Measurements from ENCODE around the gene YWHAE. TPM values are rescaled to one million over a fixed set of nuclear protein-coding genes. Genes with fewer than 3 reads are reported as not detected.
"Not testable (repeated sequence)": the region's sequence is repeated elsewhere in the genome, so short reads cannot be mapped to it uniquely, and the experiment has no call there.

YWHAE gene
- 302 and 318 TPM in 2 replicates for total RNA-seq

DNA sequence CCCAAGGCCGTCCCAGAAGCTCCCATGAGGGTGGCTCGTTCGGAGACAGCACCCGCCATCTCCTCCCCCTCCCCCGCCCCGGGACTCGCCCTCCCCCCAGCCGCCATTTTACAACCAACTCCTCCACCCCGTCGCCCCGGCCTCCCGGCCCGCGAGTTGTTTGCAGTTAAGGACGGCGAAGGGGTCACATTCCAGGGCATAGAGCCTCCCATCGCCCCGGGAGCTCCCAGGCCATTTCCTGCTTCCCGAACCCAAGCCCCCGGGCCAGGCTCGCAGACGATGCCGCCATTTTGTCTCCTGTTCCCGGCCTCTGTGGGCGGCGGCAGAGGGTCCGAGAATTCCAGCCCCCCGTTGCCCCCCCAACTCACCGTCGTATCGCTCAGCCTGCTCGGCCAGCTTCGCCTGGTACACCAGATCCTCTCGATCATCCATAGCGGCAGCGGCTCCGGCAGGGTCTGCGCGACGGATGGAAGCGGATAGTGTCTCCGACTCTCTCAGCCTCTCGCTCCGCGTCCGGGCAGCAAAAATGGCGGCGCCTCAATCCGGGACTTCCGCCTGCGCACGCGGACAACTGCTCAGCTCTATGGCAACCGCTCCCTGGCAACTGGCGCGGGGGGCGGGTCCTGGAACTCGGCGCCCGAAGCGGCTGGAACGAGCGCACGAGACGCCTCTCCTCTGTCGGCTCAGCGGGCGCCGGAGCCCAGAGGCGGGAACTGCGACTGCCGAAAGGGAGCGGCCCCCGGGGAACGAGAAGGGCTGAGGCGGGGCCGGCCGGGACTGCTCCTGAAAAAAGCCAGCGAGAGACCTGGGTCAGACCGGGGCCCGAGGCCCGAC lies at the start of gene YWHAE:
Gene YWHAE, minus strand, starts transcription at position 544 of the 834 bp plus-strand sequence. Its CDS starts 112 bp downstream, at position 432.
- DNase-seq (ENCODE audit: low read depth in 2 of 2), result peak; percentile 96 to 97

DNA sequence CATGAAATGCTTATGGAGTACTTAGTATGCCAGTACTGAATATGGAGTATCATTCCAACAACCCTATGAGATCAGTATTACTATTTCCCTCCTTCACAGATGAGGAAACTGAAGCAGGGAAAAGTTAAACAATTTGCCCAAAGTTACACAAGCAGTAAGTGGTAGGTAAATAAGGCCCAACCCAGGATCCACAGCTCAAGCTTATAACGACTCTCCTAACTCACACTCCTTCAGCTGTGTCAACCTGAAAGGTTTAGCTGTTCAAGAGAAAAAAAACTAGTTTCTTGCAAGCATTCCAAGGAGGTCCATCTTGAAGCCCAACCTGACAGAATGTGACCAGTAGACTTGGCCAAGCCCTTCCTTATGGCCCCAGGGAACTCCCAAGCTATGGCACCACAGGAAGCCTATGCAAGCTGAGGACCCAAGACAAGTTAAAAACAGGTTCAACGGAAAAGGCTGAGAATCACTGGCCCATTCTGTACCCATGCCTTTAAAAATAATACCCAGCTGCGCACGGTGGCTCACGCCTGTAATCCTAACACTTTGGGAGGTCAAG lies 49.5 kb upstream of the YWHAE start:
- DNase-seq (ENCODE audit: low read depth in 2 of 2), result no peak

DNA sequence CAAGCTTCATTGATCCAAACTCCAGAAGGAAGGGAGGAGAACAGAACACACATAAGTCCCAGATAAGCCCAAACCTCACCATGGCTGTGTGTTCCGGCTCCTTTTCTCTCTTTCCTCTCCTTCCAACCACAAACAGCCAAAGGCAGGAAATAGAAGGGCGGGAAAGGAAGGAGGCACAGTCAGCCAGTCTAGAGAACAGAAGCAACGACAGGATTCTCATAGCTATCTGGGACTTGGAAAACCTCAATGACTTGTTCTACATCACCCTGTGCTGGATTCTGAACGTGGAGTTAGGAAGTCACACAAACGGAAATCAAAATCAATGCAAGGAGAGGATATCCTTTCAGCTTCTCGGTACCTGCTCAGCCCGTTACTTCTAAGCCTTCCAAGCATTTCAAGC lies 47.0 kb upstream of the YWHAE start:
- DNase-seq (ENCODE audit: low read depth in 2 of 2), result peak; percentile 44 to 85

DNA sequence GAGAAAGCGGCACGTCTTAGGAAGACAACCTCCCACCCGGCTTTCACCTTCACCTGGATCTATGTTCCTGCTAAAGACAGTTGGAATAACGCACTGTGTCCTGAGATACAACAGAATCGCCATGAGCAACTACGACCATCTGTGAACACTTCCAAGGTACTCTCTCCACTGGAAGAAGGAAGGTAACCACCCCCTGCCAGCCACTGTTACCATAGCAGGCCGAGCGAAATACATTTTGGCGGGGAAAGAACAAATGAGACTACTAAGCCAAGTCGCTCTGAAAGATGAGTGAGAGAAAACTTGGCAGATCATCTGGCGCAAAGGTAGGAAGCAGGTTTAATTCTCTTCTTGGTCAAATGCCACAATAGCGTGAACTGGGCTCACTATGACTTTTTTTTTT lies 46.2 kb upstream of the YWHAE start:
- DNase-seq (ENCODE audit: low read depth in 2 of 2), result no peak

DNA sequence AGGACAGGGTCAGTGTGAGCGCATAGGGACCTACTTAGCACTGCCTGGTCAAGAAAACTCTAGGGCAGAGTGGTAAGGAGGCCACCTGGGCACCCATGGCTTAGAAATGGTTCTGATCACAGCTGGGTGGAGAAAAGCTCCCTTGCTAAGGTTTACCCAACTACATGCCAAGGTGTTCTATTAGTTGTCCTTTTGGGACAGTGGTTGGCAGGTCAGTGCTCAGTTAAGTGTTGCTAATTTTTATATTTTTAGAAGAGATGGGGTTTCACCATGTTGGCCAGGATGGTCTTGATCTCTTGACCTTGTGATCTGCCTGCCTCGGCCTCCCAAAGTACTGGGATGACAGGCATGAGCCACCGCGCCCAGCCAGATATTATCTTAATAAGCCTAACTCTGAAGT lies 45.7 kb upstream of the YWHAE start:
- not testable (repeated sequence) for DNase-seq (ENCODE audit: low read depth in 2 of 2)

DNA sequence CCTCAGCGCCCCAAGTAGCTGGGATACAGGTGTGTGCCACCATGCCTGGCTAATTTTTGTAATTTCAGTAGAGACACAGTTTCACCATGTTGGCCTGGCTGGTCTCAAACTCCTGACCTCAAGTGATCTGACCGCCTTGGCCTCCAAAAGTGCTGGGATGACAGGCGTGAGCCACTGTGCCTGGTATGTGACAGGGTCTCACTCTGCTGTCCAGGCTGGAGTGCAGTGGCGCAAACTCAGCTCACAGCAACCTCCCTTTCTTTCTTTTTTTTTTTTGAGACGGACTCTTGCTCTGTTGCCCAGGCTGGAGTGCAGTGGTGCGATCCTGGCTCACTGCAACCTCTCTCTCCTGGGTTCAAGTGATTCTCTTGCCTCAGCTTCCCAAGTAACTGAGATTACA lies 42.7 kb upstream of the YWHAE start:
- DNase-seq (ENCODE audit: low read depth in 2 of 2), result not testable (repeated sequence)

DNA sequence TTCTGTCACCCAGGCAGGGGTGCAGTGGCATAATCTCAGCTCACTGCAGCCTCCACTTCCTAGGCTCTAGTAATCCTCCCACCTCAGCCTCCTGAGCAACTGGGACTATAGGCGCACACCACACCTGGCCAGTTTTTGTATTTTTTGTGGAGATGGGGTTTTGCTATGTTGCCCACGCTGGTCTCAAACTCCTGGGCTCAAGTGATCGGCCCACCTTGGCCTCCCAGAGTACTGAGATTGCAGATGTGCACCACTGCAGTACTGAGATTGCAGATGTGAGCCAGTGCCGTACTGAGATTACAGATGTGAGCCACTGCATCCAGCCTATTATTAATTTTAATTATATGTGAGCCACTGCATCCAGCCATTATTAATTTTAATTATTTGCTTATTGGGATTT lies 42.2 kb upstream of the YWHAE start:
- DNase-seq (ENCODE audit: low read depth in 2 of 2), result no peak

DNA sequence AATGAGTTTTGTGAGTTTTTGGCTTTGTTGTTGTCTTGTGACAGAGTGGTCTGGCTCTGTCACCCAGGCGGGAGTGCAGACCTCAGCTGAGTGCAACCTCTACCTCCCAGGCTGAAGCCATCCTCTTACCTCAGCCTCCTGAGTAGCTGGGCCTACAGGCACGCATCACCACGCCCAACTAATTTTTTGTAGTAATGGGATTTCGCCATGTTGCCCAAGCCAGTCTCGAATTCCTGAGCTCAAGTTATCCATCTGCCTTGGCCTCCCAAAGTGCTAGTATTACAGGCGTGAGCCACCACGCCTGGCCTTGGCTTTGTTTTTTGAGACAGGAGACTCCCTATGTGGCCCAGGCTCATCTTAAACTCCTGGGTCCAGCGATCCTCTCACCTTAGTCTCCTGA lies 40.9 kb upstream of the YWHAE start:
- DNase-seq (ENCODE audit: low read depth in 2 of 2), result no peak

GRCh38 chr17:1438593-1439083 lies 38.6 kb upstream of the YWHAE start:
- peak; percentile 20 to 45 for DNase-seq (ENCODE audit: low read depth in 2 of 2)

DNA sequence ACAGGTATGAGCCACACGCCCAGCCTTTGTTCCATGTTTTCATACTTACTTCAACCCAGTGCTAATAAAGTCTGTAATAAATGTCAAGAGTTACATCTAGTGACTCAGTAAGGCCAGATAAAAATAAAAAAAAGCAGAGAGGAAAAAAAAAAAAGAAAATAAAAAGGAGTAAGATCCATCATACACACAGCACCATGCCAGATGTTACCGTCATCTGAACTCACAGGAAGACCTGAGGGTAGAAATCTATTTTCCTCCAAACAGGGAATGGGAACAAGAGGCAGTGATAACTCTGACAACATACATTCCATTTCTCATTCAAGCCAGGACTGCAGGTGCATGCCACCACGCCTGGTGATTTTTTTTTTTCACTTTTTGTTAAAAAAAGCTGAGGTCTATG lies 35.3 kb upstream of the YWHAE start:
- no peak for DNase-seq (ENCODE audit: low read depth in 2 of 2)

DNA sequence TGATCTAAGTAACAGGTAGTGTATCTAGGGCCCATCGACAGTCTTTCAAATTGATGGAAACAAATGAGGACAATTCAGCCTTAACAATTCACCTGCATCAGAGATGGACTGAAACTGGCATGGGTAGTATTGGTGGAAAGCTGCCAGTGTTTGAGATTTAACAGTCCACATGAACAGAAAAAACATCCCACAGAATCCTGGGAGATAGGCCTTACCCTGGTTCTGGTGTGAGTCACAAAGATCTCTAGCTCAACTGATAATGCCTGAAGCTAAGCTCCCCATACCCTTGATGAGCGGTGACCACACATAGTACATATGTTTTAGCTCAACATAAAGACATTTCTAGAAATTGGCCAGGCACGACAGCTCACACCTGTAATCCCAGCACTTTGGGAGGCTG lies 34.1 kb upstream of the YWHAE start:
- no peak for DNase-seq (ENCODE audit: low read depth in 2 of 2)

- DNase-seq (ENCODE audit: low read depth in 2 of 2), result no peak
These were observed 31.6 kb upstream of the YWHAE start for GRCh38 chr17:1431631-1432104.

DNA sequence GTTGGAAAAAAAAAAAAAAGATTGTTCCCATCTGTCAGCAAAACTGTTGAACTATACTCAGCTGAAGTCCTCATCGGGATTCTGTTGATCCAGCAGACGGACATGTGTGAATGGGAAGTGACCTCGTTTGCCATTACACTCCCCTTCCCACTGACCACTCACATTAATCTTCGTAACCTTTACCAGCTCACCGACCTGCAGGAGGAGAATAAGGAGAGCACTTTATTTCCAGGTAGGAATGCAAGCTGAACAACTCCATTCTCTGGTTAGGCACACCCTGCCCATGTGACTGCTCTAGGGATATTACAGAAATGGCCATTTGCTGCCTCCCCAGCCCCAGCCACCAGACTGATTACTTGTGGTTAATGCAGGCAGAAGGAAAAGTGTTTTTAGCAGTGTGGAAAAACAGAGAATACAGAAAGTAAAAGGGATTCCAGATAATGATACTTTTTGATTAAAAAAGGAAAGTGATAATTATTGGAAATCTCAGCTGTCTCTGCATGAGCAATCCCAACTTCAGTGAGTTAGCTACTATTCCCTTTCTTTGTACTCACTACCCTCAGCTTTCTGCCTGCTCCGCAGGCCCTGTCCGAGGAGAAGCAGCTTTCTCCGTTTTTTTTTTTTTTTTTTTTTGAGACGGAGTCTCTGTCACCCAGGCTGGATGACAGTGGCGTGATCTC lies 23.6 kb upstream of the YWHAE start:
- peak; percentile 16 to 69 for DNase-seq (ENCODE audit: low read depth in 2 of 2)

DNA sequence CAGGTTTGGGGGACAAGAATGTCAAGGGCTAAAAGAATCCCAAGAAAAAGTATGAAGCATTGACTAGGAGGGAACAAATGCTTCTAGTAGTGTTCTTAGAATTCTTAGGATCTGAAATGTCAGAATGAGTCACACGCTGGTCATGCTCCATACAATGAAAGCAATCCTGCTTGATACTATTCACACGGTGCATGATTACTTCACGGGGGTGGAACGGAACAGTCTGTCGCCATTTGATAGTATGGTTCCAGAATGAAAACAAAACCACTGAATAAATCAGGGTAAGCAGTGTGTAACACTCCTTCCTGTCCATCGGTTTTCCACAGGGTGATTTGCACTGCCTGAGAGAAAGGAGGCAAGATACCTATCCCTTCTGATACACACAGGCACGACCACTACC lies 22.9 kb upstream of the YWHAE start:
- peak; percentile 95 to 97 for DNase-seq (ENCODE audit: low read depth in 2 of 2)

- DNase-seq (ENCODE audit: low read depth in 2 of 2), result no peak
These were observed 21.4 kb upstream of the YWHAE start for GRCh38 chr17:1421470-1421869.

DNA sequence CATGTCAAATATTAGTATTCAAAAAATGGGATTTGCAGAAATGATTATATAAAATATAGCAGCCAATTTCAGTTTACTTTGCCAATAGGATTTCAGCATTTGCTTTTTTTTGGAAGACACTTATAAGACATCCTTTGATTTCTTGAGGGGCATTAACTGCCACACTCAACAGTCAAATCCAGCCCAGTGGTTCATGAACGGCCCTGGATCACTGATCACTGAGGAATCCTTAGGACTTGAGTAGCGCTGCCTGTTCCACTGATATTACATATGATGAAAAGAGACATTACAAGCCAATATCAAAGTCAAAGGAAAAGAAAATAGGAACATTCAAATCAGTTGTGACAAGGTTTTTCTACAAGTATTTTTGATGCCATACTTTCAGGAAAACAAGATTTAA lies 21.0 kb upstream of the YWHAE start:
- no peak for DNase-seq (ENCODE audit: low read depth in 2 of 2)

GRCh38 chr17:1420163-1420562 lies 20.1 kb upstream of the YWHAE start:
- no peak for DNase-seq (ENCODE audit: low read depth in 2 of 2)

- DNase-seq (ENCODE audit: low read depth in 2 of 2), result not testable (repeated sequence)
These were observed 18.5 kb upstream of the YWHAE start for GRCh38 chr17:1418476-1418875.

DNA sequence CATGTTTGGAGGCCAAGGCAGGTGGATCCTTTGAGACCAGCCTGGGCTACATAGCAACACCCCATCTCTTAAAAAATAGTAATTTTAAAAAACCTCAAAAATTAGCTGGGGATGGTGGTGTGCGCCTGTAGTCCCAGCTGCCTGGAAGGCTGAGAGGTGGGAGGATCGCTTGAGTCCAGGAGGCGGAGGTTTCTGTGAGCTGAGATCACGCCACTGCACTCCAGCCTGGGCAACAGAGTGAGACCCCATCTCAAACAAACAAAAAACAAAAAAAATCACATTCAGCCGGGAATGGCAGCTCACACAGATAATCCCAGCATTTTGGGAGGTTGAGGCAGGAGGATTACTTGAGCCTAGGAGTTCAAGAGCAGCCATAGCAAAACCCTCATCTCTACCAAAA lies 16.4 kb upstream of the YWHAE start:
- DNase-seq (ENCODE audit: low read depth in 2 of 2), result no peak

DNA sequence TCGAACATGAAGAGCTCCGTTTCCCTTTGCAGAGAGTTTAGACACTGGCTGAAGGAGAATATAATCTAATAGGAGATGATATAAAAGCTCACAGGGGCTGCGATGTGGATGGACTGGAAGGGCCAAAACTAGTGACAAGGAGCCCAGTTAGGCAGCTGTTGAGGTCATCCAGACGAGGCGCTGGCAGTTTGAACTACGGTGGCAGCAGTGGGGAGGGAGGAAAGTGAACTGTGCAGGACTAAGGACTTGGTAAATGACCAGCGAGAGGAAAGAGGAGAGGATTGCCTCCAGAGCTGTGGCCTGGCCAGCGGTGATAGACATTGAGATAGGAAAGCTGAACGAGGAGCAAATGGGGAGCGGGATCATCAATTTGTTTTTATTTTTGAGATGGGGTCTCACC lies 14.6 kb upstream of the YWHAE start:
- DNase-seq (ENCODE audit: low read depth in 2 of 2), result no peak

DNA sequence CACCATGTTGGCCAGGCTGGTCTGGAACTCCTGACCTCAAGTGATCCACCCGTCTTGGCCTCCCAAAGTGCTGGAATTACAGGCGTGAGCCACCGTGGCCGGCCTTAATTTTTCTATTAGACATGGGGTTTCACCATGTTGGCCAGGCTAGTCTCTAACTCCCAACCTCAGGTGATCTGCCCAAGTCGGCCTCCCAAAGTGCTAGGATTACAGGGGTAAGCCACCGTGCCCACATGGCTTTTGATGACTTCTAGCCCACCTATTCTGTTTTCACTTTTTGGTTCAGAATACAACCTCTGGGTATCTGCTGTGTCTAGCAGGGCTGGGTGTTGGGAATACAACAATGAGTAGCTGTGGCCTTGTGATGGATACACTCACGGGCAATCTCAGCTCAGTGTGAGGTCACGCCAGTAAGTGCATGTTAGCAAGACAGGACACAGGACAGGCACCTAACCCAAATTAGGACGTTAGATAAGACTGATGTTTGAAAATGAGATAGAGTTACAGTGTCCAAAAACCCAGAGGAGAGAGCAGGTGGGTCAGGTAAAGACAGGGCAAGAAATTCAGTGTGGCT lies 14.1 kb upstream of the YWHAE start:
- DNase-seq (ENCODE audit: low read depth in 2 of 2), result no peak

GRCh38 chr17:1413281-1413791 lies 13.3 kb upstream of the YWHAE start:
- peak; percentile 84 to 91 for DNase-seq (ENCODE audit: low read depth in 2 of 2)

All from lung microvascular endothelial cell (primary cell).